HCT116 (cell line): ENCODE results near the gene MTARC2. TPM values are rescaled to one million over a fixed set of nuclear protein-coding genes. Genes with fewer than 3 reads are reported as not detected.

Experiments used
- ATAC-seq: fragments of 200-7000 bp; cut with Tn5 transposase; 2 replicates; pipeline ENCODE4 v1.9.1; 2020; ENCODE audit warnings: mild to moderate bottlenecking, moderate library complexity
- BruUV-seq: library from RNA; stranded (reverse); fragments of 400-500 nt; replicated peaks from 2 replicates; lab custom pipeline; 2021; lab: Mats Ljungman, UMichigan
- CTCF ChIA-PET: fragments of 300-600 bp; sonication (Branson Sonifier 250); formaldehyde crosslinking; loops from one replicate; lab custom pipeline; 2021; ENCODE audit warnings: antibody characterized with exemption; lab: Charles Lee
- POLR2A ChIA-PET: fragments of 300-600, 350-600 bp; sonication (Branson Sonifier 250); formaldehyde crosslinking; loops from one replicate; lab custom pipeline; 2021; ENCODE audit warnings: antibody characterized with exemption; lab: Charles Lee
- RAD21 ChIA-PET, 2 experiments: fragments of 300-600 bp; sonication (Branson Sonifier 250); formaldehyde crosslinking; loops; one replicate each; lab custom pipeline; 2023; ENCODE audit warnings: low total read pairs in 2 of 2; ENCODE audit not compliant: uncharacterized antibody in 2 of 2, unreplicated experiment in 2 of 2, low non-redundant PET in 1 of 2; lab: Charles Lee
- DNase-seq: peaks from one replicate; pipeline ENCODE4 v3.0.0-alpha.2; 2010; ENCODE audit warnings: low read depth, low spot score
- H2AFZ ChIP-seq: fragments of 200-600 bp; shearing (Covaris generic), sonication (generic); 2 replicates; pipeline ENCODE4 v1.6.1; 2017; ENCODE audit warnings: low read depth, mixed run types, mixed read lengths, antibody characterized with exemption, low read length; ENCODE audit not compliant: poor library complexity, severe bottlenecking
- H3K27ac ChIP-seq: 2 replicates; pipeline ENCODE4 v1.5.1; 2012; ENCODE audit warnings: low read depth, low read length
- H3K27me3 ChIP-seq: fragments of 200-600 bp; sonication (generic); 2 replicates; pipeline ENCODE4 v1.6.1; 2016; ENCODE audit warnings: mixed run types, low read length, mixed read lengths; ENCODE audit not compliant: insufficient read depth
- H3K36me3 ChIP-seq, 2 experiments: fragments of 200-500 bp in 1 of 2; fragments of 200-600 bp in 1 of 2; sonication (Bioruptor generic) in 1 of 2; sonication (generic) in 1 of 2; 2 replicates each; pipeline versions ENCODE4 v1.5.1 to v1.6.1; 2014 to 2016; ENCODE audit warnings: low read length in 2 of 2, inconsistent platforms in 1 of 2, mixed read lengths in 1 of 2, mixed run types in 1 of 2; ENCODE audit not compliant: insufficient read depth in 2 of 2, control insufficient read depth in 1 of 2
- H3K4me1 ChIP-seq, 2 experiments: fragments of 200-600 bp in 1 of 2; sonication (generic) in 1 of 2; 2 replicates each; pipeline versions ENCODE4 v1.5.1 to v1.6.1; 2012 to 2017; ENCODE audit warnings: low read length in 2 of 2, inconsistent platforms in 1 of 2, mild to moderate bottlenecking in 1 of 2, mixed read lengths in 1 of 2, mixed run types in 1 of 2, moderate library complexity in 1 of 2; ENCODE audit not compliant: insufficient read depth in 2 of 2, control insufficient read depth in 1 of 2
- H3K4me2 ChIP-seq: fragments of 200-600 bp; sonication (generic); 2 replicates; pipeline ENCODE4 v1.6.1; 2017; ENCODE audit warnings: mixed run types, low read length, mixed read lengths
- H3K4me3 ChIP-seq, 2 experiments: fragments of 200-600 bp in 1 of 2; sonication (generic) in 1 of 2; replicated peaks in 1 of 2; 2 replicates each; pipeline ENCODE4 v1.5.1; 2011 to 2016; ENCODE audit warnings: low read length in 2 of 2, control low read depth in 1 of 2, low read depth in 1 of 2, mild to moderate bottlenecking in 1 of 2, mixed read lengths in 1 of 2, mixed run types in 1 of 2
- H3K79me2 ChIP-seq: fragments of 200-600 bp; sonication (generic); 2 replicates; pipeline ENCODE4 v1.6.1; 2017; ENCODE audit warnings: mild to moderate bottlenecking, mixed run types, low read length, moderate library complexity, mixed read lengths; ENCODE audit not compliant: insufficient read depth
- H3K9ac ChIP-seq: fragments of 200-600 bp; sonication (generic); 2 replicates; pipeline ENCODE4 v1.6.1; 2016; ENCODE audit warnings: low read length, mixed read lengths
- H3K9me2 ChIP-seq: fragments of 200-600 bp; sonication (generic), shearing (Covaris generic); 2 replicates; pipeline ENCODE4 v1.6.1; 2017; ENCODE audit warnings: mixed run types, mild to moderate bottlenecking, moderate library complexity; ENCODE audit not compliant: insufficient read depth
- H3K9me3 ChIP-seq, 2 experiments: fragments of 200-500 bp in 1 of 2; fragments of 200-600 bp in 1 of 2; sonication (Bioruptor generic) in 1 of 2; sonication (generic) in 1 of 2; 2 replicates each; pipeline ENCODE4 v1.6.1; 2014 to 2017; ENCODE audit warnings: low read length in 2 of 2, mixed read lengths in 2 of 2, inconsistent platforms in 1 of 2, low read depth in 1 of 2, mild to moderate bottlenecking in 1 of 2, mixed run types in 1 of 2, moderate library complexity in 1 of 2; ENCODE audit not compliant: control insufficient read depth in 1 of 2, insufficient read depth in 1 of 2
- H4K20me1 ChIP-seq: fragments of 200-600 bp; sonication (generic), shearing (Covaris generic); 2 replicates; pipeline ENCODE4 v1.6.1; 2017; ENCODE audit warnings: mixed run types, mild to moderate bottlenecking, moderate library complexity; ENCODE audit not compliant: insufficient read depth
- ATF3 ChIP-seq: IDR thresholded peaks from 2 replicates; pipeline ENCODE4 v1.6.1; 2012
- EGR1 ChIP-seq: IDR thresholded peaks from 2 replicates; pipeline ENCODE4 v1.6.1; 2012; ENCODE audit warnings: low read depth
- ELF1 ChIP-seq: IDR thresholded peaks from 2 replicates; pipeline ENCODE4 v1.6.1; 2012; ENCODE audit warnings: low read depth, borderline replicate concordance
- EZH2 ChIP-seq: fragments of 200-600 bp; sonication (generic); IDR thresholded peaks from 2 replicates; pipeline ENCODE4 v1.6.1; 2017; ENCODE audit warnings: antibody characterized with exemption, mixed run types
- EZH2phosphoT487 ChIP-seq: fragments of 200-600 bp; IDR thresholded peaks from 2 replicates; pipeline ENCODE4 v1.6.1; 2018; ENCODE audit warnings: antibody characterized with exemption, borderline replicate concordance
- FOSL1 ChIP-seq: IDR thresholded peaks from 2 replicates; pipeline ENCODE4 v1.6.1; 2012; ENCODE audit warnings: low read depth
- JUND ChIP-seq: IDR thresholded peaks from 2 replicates; pipeline ENCODE4 v1.6.1; 2012
- POLR2A ChIP-seq: IDR thresholded peaks from 2 replicates; pipeline ENCODE4 v1.7.0; 2011; ENCODE audit warnings: borderline replicate concordance; ENCODE audit not compliant: insufficient read depth, insufficient read length; ENCODE audit errors: extremely low read depth
- POLR2AphosphoS5 ChIP-seq: IDR thresholded peaks from 2 replicates; pipeline ENCODE4 v1.6.1; 2011; ENCODE audit warnings: mild to moderate bottlenecking, low read depth, low read length, moderate library complexity
- RAD21 ChIP-seq: IDR thresholded peaks from 2 replicates; pipeline ENCODE4 v1.6.1; 2012; ENCODE audit warnings: low read depth, mild to moderate bottlenecking
- REST ChIP-seq: IDR thresholded peaks from 2 replicates; pipeline ENCODE4 v1.6.1; 2012; ENCODE audit warnings: low read depth
- SIN3A ChIP-seq: IDR thresholded peaks from 2 replicates; pipeline ENCODE4 v1.6.1; 2012; ENCODE audit warnings: low read depth
- SRF ChIP-seq: IDR thresholded peaks from 2 replicates; pipeline ENCODE4 v1.6.1; 2012; ENCODE audit warnings: low read depth
- YY1 ChIP-seq: IDR thresholded peaks from 2 replicates; pipeline ENCODE4 v1.6.1; 2011; ENCODE audit warnings: low read length, low read depth, moderate library complexity, mild to moderate bottlenecking; ENCODE audit not compliant: insufficient replicate concordance; ENCODE audit errors: extremely low read depth
- ZNF274 ChIP-seq: fragments of 200-500 bp; sonication (Bioruptor generic); IDR thresholded peaks from 2 replicates; pipeline ENCODE4 v1.6.1; 2014; ENCODE audit warnings: mild to moderate bottlenecking, low read depth, low read length, inconsistent platforms
- intact Hi-C: fragments of 100-400 bp; cut with micrococcal nuclease; formaldehyde crosslinking; loops from 2 replicates; pipeline ENCODE4 v1.10.0; 2022
- total RNA-seq: library from RNA; stranded (reverse); gene quantifications from one replicate; pipeline ENCODE4 v1.2.1, GENCODE V29; 2021; ENCODE audit not compliant: unreplicated experiment
- TF ChIP-seq, protein P1 (sequence below): IDR thresholded peaks from 2 replicates; pipeline ENCODE4 v1.6.1; 2011; ENCODE audit warnings: mild to moderate bottlenecking, low read length, moderate library complexity; ENCODE audit not compliant: insufficient replicate concordance; ENCODE audit errors: extremely low read depth

Gene MTARC2
- total RNA-seq, 1 experiment from 2014 or later = 16.6 TPM

- DNase-seq (no peak), ATAC-seq (no peak)
- TF ChIP-seq RAD21 = no peak
- no peak for TF ChIP-seq EZH2phosphoT487
- TF ChIP-seq POLR2AphosphoS5 = no peak
- no peak for TF ChIP-seq ZNF274
- no peak for TF ChIP-seq FOSL1
- no peak for TF ChIP-seq POLR2A
- TF ChIP-seq JUND = no peak
- no peak for TF ChIP-seq YY1
- TF ChIP-seq SRF = no peak
- TF ChIP-seq ATF3 = no peak
- Histone ChIP-seq H3K36me3 (peaks cover 0 to 5% of the 10 kb centered on the region in 2 experiments; a peak in 2 of 4 replicates), H4K20me1 (no peaks in the 10 kb centered on the region), H3K27me3 (no peaks in the 10 kb centered on the region), H3K9ac (no peak overlapping the region), H3K4me3 (no peak overlapping the region), H3K9me3 (no peaks in the 10 kb centered on the region), H3K27ac (no peak overlapping the region), H3K4me1 (no peaks in the 10 kb centered on the region; a peak in 2 of 4 replicates), H3K4me2 (no peak overlapping the region), H3K9me2 (no peaks in the 10 kb centered on the region), H3K79me2 (no peaks in the 10 kb centered on the region), H2AFZ (no peak overlapping the region)
- intact Hi-C loops = no loop called here
- ChIA-PET RAD21 (no interaction called here), CTCF (no interaction called here), POLR2A (no interaction called here)
- BruUV-seq = no TSS peak
Observed at GRCh38 chr1:220701974-220702373, 46.1 kb upstream of the MTARC2 start.

- H3K4me3 ChIP-seq = no peak overlapping the region
- no peak overlapping the region for H3K4me2 ChIP-seq
- H2AFZ ChIP-seq = no peak overlapping the region
- no peak overlapping the region for H3K9ac ChIP-seq
- POLR2A ChIA-PET = no interaction called here
- no peak overlapping the region for H3K27ac ChIP-seq
- H3K9me2 ChIP-seq = no peaks in the 10 kb centered on the region
- H4K20me1 ChIP-seq = no peaks in the 10 kb centered on the region
- H3K27me3 ChIP-seq = no peaks in the 10 kb centered on the region
- H3K79me2 ChIP-seq = no peaks in the 10 kb centered on the region
- H3K36me3 ChIP-seq = no peaks in the 10 kb centered on the region
- CTCF ChIA-PET = no interaction called here
- RAD21 ChIA-PET = no interaction called here
- H3K9me3 ChIP-seq = no peaks in the 10 kb centered on the region
- ATAC-seq (no peak), DNase-seq (no peak)
- no peaks in the 10 kb centered on the region; a peak in 2 of 4 replicates for H3K4me1 ChIP-seq
- intact Hi-C loops = no loop called here
- no TSS peak for BruUV-seq
- TF ChIP-seq SIN3A (no peak), EZH2phosphoT487 (no peak), EGR1 (no peak), ELF1 (no peak), YY1 (no peak), EZH2 (no peak), REST (no peak)
- TF ChIP-seq, protein P1, sequence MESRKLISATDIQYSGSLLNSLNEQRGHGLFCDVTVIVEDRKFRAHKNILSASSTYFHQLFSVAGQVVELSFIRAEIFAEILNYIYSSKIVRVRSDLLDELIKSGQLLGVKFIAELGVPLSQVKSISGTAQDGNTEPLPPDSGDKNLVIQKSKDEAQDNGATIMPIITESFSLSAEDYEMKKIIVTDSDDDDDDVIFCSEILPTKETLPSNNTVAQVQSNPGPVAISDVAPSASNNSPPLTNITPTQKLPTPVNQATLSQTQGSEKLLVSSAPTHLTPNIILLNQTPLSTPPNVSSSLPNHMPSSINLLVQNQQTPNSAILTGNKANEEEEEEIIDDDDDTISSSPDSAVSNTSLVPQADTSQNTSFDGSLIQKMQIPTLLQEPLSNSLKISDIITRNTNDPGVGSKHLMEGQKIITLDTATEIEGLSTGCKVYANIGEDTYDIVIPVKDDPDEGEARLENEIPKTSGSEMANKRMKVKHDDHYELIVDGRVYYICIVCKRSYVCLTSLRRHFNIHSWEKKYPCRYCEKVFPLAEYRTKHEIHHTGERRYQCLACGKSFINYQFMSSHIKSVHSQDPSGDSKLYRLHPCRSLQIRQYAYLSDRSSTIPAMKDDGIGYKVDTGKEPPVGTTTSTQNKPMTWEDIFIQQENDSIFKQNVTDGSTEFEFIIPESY = no peak
Observed at GRCh38 chr1:220702733-220703270, 45.3 kb upstream of the MTARC2 start.
